H1 (cell line): ENCODE measurements around the gene ART5. TPM values are rescaled to one million over a fixed set of nuclear protein-coding genes. Genes with fewer than 3 reads are reported as not detected.

ENCODE experiments used
- CTCF ChIA-PET: fragments of 300-600 bp; sonication (Branson Sonifier 250); formaldehyde crosslinking; loops from one replicate; lab custom pipeline; 2021; ENCODE audit not compliant: partially characterized antibody; lab: Charles Lee
- POLR2A ChIA-PET: fragments of 300-600 bp; sonication (Branson Sonifier 250); formaldehyde crosslinking; loops from one replicate; lab custom pipeline; 2021; ENCODE audit warnings: inconsistent platforms; ENCODE audit not compliant: partially characterized antibody; lab: Charles Lee
- DNase-seq, 2 experiments: peaks; one replicate each; pipeline versions ENCODE4 v3.0.0 to v3.0.0-alpha.2; 2010 to 2022; ENCODE audit warnings: low spot score in 2 of 2, low read depth in 1 of 2, mixed read lengths in 1 of 2
- FAIRE-seq: peaks from 2 replicates; lab custom pipeline; 2011; peaks lifted over from hg19 to GRCh38; lab: Jason Lieb, UNC
- H2AFZ ChIP-seq: 2 replicates; pipeline ENCODE4 v1.8.1; 2012; ENCODE audit warnings: low read length, inconsistent platforms
- H2AK5ac ChIP-seq: 2 replicates; pipeline ENCODE4 v1.6.1; 2013; ENCODE audit warnings: low read depth, low read length
- H2BK120ac ChIP-seq: replicated peaks from 2 replicates; pipeline ENCODE3; 2013; ENCODE audit warnings: low read depth, low read length, inconsistent platforms
- H2BK12ac ChIP-seq: 2 replicates; pipeline ENCODE4 v1.6.1; 2013; ENCODE audit warnings: low read depth, low read length
- H2BK15ac ChIP-seq: 2 replicates; pipeline ENCODE4 v1.6.1; 2013; ENCODE audit warnings: low read length
- H2BK20ac ChIP-seq: 2 replicates; pipeline ENCODE4 v1.6.1; 2013; ENCODE audit warnings: low read length
- H2BK5ac ChIP-seq: 2 replicates; pipeline ENCODE4 v1.6.1; 2013; ENCODE audit warnings: low read depth, low read length
- H3K14ac ChIP-seq: 2 replicates; pipeline ENCODE4 v1.6.1; 2013; ENCODE audit warnings: inconsistent platforms; ENCODE audit not compliant: insufficient read length
- H3K18ac ChIP-seq: 2 replicates; pipeline ENCODE4 v1.6.1; 2013; ENCODE audit warnings: low read length; ENCODE audit errors: extremely low read depth
- H3K23ac ChIP-seq: 2 replicates; pipeline ENCODE4 v1.6.1; 2013; ENCODE audit warnings: inconsistent platforms; ENCODE audit not compliant: insufficient read length
- H3K23me2 ChIP-seq: 2 replicates; pipeline ENCODE4 v1.6.1; 2013; ENCODE audit warnings: low read depth, low read length
- H3K27ac ChIP-seq: 2 replicates; pipeline ENCODE4 v1.6.1; 2011; ENCODE audit warnings: low read depth, low read length, inconsistent platforms
- H3K27me3 ChIP-seq, 4 experiments: replicated peaks in 1 of 4; 1 replicate in 1 of 4; 2 replicates in 3 of 4; pipeline versions ENCODE4 v1.6.1 to v1.8.1; 2011 to 2013; ENCODE audit warnings: low read length in 3 of 4, mild to moderate bottlenecking in 3 of 4, inconsistent platforms in 2 of 4, mixed read lengths in 2 of 4, moderate library complexity in 1 of 4; ENCODE audit not compliant: control insufficient read depth in 3 of 4, insufficient read depth in 3 of 4; ENCODE audit errors: extremely low read depth in 1 of 4
- H3K36me3 ChIP-seq, 4 experiments: 2 replicates each; pipeline versions ENCODE4 v1.6.1 to v1.8.1; 2011 to 2013; ENCODE audit warnings: mild to moderate bottlenecking in 4 of 4, low read length in 3 of 4, moderate library complexity in 2 of 4, control low read depth in 1 of 4, inconsistent platforms in 1 of 4; ENCODE audit not compliant: insufficient read depth in 4 of 4, control insufficient read depth in 2 of 4
- H3K4ac ChIP-seq: replicated peaks from 2 replicates; pipeline ENCODE3; 2013; ENCODE audit warnings: low read length, low read depth, mixed read lengths, inconsistent platforms; ENCODE audit not compliant: insufficient read length
- H3K4me1 ChIP-seq, 4 experiments: replicated peaks in 1 of 4; 1 replicate in 1 of 4; 2 replicates in 3 of 4; pipeline versions ENCODE4 v1.6.1 to v1.8.1; 2011 to 2013; ENCODE audit warnings: low read length in 3 of 4, inconsistent platforms in 2 of 4, mixed read lengths in 1 of 4; ENCODE audit not compliant: insufficient read depth in 4 of 4, control insufficient read depth in 3 of 4
- H3K4me2 ChIP-seq, 2 experiments: 2 replicates each; pipeline versions ENCODE4 v1.6.1 to v1.8.1; 2011 to 2013; ENCODE audit warnings: low read depth in 2 of 2, low read length in 2 of 2, control low read depth in 1 of 2, inconsistent platforms in 1 of 2, mild to moderate bottlenecking in 1 of 2; ENCODE audit not compliant: insufficient read depth in 1 of 2
- H3K4me3 ChIP-seq, 4 experiments: fragments of 200-600, 300-600 bp in 1 of 4; sonication (generic), shearing (Covaris generic), sonication (Bioruptor Twin) in 1 of 4; 2 replicates each; pipeline versions ENCODE4 v1.5.1 to v1.8.1; 2011 to 2016; ENCODE audit warnings: low read length in 4 of 4, low read depth in 3 of 4, control low read depth in 2 of 4, inconsistent platforms in 2 of 4, mild to moderate bottlenecking in 2 of 4, mixed read lengths in 1 of 4, moderate library complexity in 1 of 4; ENCODE audit not compliant: insufficient read depth in 2 of 4; ENCODE audit errors: extremely low read depth in 1 of 4
- H3K56ac ChIP-seq: replicated peaks from 2 replicates; pipeline ENCODE3; 2013; ENCODE audit warnings: low read depth, mild to moderate bottlenecking, mixed read lengths, low read length, inconsistent platforms; ENCODE audit not compliant: insufficient read length
- H3K79me1 ChIP-seq: 2 replicates; pipeline ENCODE4 v1.6.1; 2013; ENCODE audit warnings: low read depth, low read length, control low read depth
- H3K79me2 ChIP-seq, 2 experiments: 2 replicates each; pipeline versions ENCODE4 v1.6.1 to v1.8.1; 2012 to 2013; ENCODE audit warnings: low read length in 2 of 2, mild to moderate bottlenecking in 2 of 2, inconsistent platforms in 1 of 2; ENCODE audit not compliant: insufficient read depth in 2 of 2, control insufficient read depth in 1 of 2
- H3K9ac ChIP-seq, 4 experiments: replicated peaks in 1 of 4; 1 replicate in 1 of 4; 2 replicates in 3 of 4; pipeline versions ENCODE4 v1.6.1 to v1.8.1; 2011 to 2013; ENCODE audit warnings: low read depth in 3 of 4, low read length in 3 of 4, control low read depth in 2 of 4, mild to moderate bottlenecking in 2 of 4, moderate library complexity in 2 of 4, inconsistent platforms in 1 of 4; ENCODE audit errors: extremely low read depth in 1 of 4
- H3K9me3 ChIP-seq, 2 experiments: 2 replicates each; pipeline versions ENCODE4 v1.6.1 to v1.8.1; 2012 to 2013; ENCODE audit warnings: mild to moderate bottlenecking in 2 of 2, moderate library complexity in 2 of 2, control low read depth in 1 of 2, inconsistent platforms in 1 of 2, low read depth in 1 of 2, low read length in 1 of 2, mixed read lengths in 1 of 2; ENCODE audit not compliant: insufficient read depth in 2 of 2
- H4K20me1 ChIP-seq, 2 experiments: replicated peaks in 1 of 2; 2 replicates each; pipeline versions ENCODE3 to v1.8.1; 2011 to 2013; ENCODE audit warnings: inconsistent platforms in 2 of 2, low read length in 2 of 2, mild to moderate bottlenecking in 1 of 2; ENCODE audit not compliant: insufficient read depth in 2 of 2, control insufficient read depth in 1 of 2
- H4K5ac ChIP-seq: 2 replicates; pipeline ENCODE4 v1.6.1; 2013; ENCODE audit warnings: low read length, low read depth, mixed read lengths, inconsistent platforms; ENCODE audit not compliant: insufficient read length
- H4K8ac ChIP-seq: 2 replicates; pipeline ENCODE4 v1.8.0; 2013; ENCODE audit warnings: mild to moderate bottlenecking, moderate library complexity, low read length, inconsistent platforms; ENCODE audit not compliant: insufficient read depth; ENCODE audit errors: extremely low read depth
- H4K91ac ChIP-seq: replicated peaks from 2 replicates; pipeline ENCODE3; 2013; ENCODE audit warnings: low read length, mixed read lengths, inconsistent platforms; ENCODE audit not compliant: insufficient read length
- ASH2L ChIP-seq: fragments of 200-600, 300-600 bp; sonication (generic); IDR thresholded peaks from one replicate; pipeline ENCODE4 v1.7.1; 2017; ENCODE audit warnings: low read length
- CHD2 ChIP-seq: IDR thresholded peaks from 2 replicates; pipeline ENCODE4 v1.6.1; 2012; ENCODE audit warnings: low read length, improper control_type of control experiment
- HDAC2 ChIP-seq, 2 experiments: fragments of 300-600 bp in 1 of 2; sonication (generic) in 1 of 2; IDR thresholded peaks; 2 replicates each; pipeline ENCODE4 v1.6.1; 2011 to 2012; ENCODE audit warnings: low read depth in 2 of 2, low read length in 2 of 2, mild to moderate bottlenecking in 2 of 2, moderate library complexity in 2 of 2, borderline replicate concordance in 1 of 2, inconsistent platforms in 1 of 2
- KDM5A ChIP-seq: fragments of 200-600 bp; IDR thresholded peaks from 2 replicates; pipeline ENCODE4 v1.7.1; 2012; ENCODE audit warnings: mild to moderate bottlenecking, low read length, inconsistent platforms, mixed read lengths
- PHF8 ChIP-seq: fragments of 200-600 bp; sonication (generic); conservative IDR thresholded peaks from 2 replicates; pipeline ENCODE4 v1.7.1; 2012; ENCODE audit warnings: low read depth, mild to moderate bottlenecking, inconsistent platforms, low read length, moderate library complexity
- RAD21 ChIP-seq, 2 experiments: IDR thresholded peaks in 1 of 2; conservative IDR thresholded peaks in 1 of 2; 2 replicates each; pipeline ENCODE4 v1.6.1; 2011; ENCODE audit warnings: low read depth in 2 of 2, low read length in 2 of 2, improper control_type of control experiment in 1 of 2, inconsistent platforms in 1 of 2, mild to moderate bottlenecking in 1 of 2, moderate library complexity in 1 of 2
- SUZ12 ChIP-seq: fragments of 200-600 bp; sonication (generic); IDR thresholded peaks from 2 replicates; pipeline ENCODE4 v1.6.1; 2012; ENCODE audit warnings: mild to moderate bottlenecking, inconsistent platforms, low read length, moderate library complexity, mixed read lengths
- WGBS, 2 experiments: shearing (Covaris generic) in 1 of 2; methylation state at CpG; one replicate each; pipeline versions ENCODE4 v1.1.6 to v1.1.7; 2013 to 2015; ENCODE audit warnings: low lambda C conversion rate in 2 of 2, mixed read lengths in 2 of 2, inconsistent platforms in 1 of 2, low coverage in 1 of 2, missing lambda C conversion rate in 1 of 2; ENCODE audit not compliant: insufficient replicate concordance in 2 of 2, insufficient coverage in 1 of 2, insufficient read length in 1 of 2; ENCODE audit errors: extremely low coverage in 1 of 2, missing lambda C conversion rate in 1 of 2; 5-methylcytosine and 5-hydroxymethylcytosine counted together
- polyA plus RNA-seq, 7 experiments: library from polyadenylated mRNA; depleted of rRNA in 3 of 7; stranded (reverse) in 5 of 7; unstranded in 2 of 7; fragments of >200 nt in 5 of 7; fragments of 200-250 nt in 2 of 7; gene quantifications; 1 replicate in 5 of 7; 2 replicates in 1 of 7; 4 replicates in 1 of 7; pipeline versions ENCODE4 v1.2.1 to v1.2.3, GENCODE V29; 2011 to 2013; ENCODE audit warnings: missing spikeins in 2 of 7, mixed read lengths in 2 of 7
- total RNA-seq: library from RNA; stranded (reverse); fragmentation: NEBNext Ultra II Directional; extraction: Animal tissue kit (Norgen Biotek cat#: 25700); gene quantifications from 2 replicates; pipeline ENCODE4 v1.2.1, GENCODE V29; 2021
- TF ChIP-seq, protein P1 (sequence below): IDR thresholded peaks from 2 replicates; pipeline ENCODE4 v1.6.1; 2012; ENCODE audit warnings: inconsistent platforms

Gene ART5
- total and polyA plus RNA-seq, 2 of the 8 experiments (the other 6 are each of a cell fraction or from before 2014, with no cell fraction given) = 6.0 to 7.5 TPM

DNA sequence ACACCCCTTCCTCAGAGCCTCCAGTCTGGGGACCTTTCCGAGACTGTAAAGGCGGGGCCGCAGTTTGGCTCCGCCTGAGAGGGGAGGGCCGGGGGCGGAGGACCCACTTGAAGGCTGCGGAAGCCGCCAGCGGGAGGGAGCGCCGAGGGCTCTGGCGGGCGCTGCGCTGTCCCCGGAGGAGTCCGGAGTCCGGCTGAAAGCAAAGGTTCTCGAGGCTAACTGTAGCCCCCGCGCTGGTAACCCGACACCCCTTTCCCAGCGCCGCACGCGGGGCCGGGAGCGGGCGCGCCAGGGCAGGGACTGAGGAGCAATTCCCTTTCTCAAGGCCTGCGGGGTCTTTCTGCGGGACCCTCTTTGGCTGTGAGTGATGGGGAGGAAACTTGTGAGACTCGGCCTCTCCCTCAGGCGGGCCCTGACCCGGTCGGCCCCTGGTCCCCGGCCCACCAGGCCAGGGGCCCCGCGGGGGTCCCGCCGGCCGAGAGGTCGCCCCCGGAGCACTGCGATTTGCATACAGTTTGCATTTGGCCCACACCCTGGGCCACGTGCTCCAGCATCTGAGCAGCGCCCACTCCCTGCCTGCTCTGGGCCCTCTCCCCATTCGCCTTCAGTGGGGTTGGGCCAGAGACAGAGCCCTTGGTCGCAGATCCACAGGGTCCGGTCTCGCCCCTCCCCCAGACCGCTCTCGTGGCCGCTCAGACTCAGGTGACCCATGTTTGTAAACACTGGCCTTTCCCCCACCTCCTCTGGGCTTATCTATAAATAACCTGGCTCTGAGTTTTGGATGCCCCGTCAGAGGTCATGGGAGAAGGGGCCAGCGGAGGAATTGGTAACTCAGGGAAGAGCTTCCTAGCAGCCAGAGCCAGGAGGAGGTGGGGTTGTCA is 519 bp upstream of the ART5 start:
- H3K27ac ChIP-seq = peak overlapping the region; percentile 88
- POLR2A ChIA-PET = interaction anchor here (0.7 to 1.2 kb wide), 6 partner anchors 9 to 262 kb away, joined by 3 to 7 read pairs (median 4); partner anchors contain the start of gene CHRNA10
- no peak for FAIRE-seq
- 0 out of 2 replicates have a peak overlapping the region, but pooled peaks have one; percentile 76 for H2BK12ac ChIP-seq
- peak overlapping the region; percentile 92 for H4K91ac ChIP-seq
- H3K4me2 ChIP-seq = peak overlapping the region; percentile 88 to 98
- peak overlapping the region; percentile 59 to 63 (median 60) for H3K4me3 ChIP-seq
- no peak overlapping the region for H3K23ac ChIP-seq
- DNase-seq = peak; percentile 88 to 95
- H3K14ac ChIP-seq = no peak overlapping the region
- no peaks in the 10 kb centered on the region for H4K20me1 ChIP-seq
- no peak overlapping the region for H3K4ac ChIP-seq
- H2BK20ac ChIP-seq = no peak overlapping the region
- H2BK5ac ChIP-seq = peak overlapping the region; percentile 63
- 0 out of 2 replicates have a peak overlapping the region, but pooled peaks have one; percentile 53 for H2BK15ac ChIP-seq
- no peak overlapping the region for H2AK5ac ChIP-seq
- H3K23me2 ChIP-seq = peaks cover 11% of the 10 kb centered on the region; the same call in 1 of the 2 replicates
- H4K5ac ChIP-seq = peak overlapping the region; percentile 67
- CTCF ChIA-PET = interaction anchor here (1.2 to 1.8 kb wide), 3 partner anchors 10 to 39 kb away, joined by 3 to 8 read pairs (median 6); no protein-coding TSS in a partner anchor
- H3K36me3 ChIP-seq = no peaks in the 10 kb centered on the region
- H3K79me1 ChIP-seq = no peaks in the 10 kb centered on the region
- H2AFZ ChIP-seq = 0 out of 2 replicates have a peak overlapping the region, but pooled peaks have one; percentile 23
- WGBS, 2 experiments = 1% methylated on average over 49 of the region's 55 CpGs; no CpG with 5 or more reads in 1 of the 2 experiments
- H3K18ac ChIP-seq = peak overlapping the region; percentile 88
- peaks cover 0 to 6% (median 0%) of the 10 kb centered on the region in 4 experiments; a peak in 4 of 7 replicates for H3K27me3 ChIP-seq
- H3K9ac ChIP-seq = peak overlapping the region in 3 of 4 experiments; percentile 45 to 66 (median 65); a peak in 6 of 7 replicates
- peaks cover 0 to 10% (median 1%) of the 10 kb centered on the region in 4 experiments; a peak in 4 of 7 replicates for H3K4me1 ChIP-seq
- peaks cover 7% of the 10 kb centered on the region in 2 experiments; a peak in 2 of 4 replicates for H3K9me3 ChIP-seq
- H4K8ac ChIP-seq = peak overlapping the region; percentile 53; the same call in 1 of the 2 replicates
- H2BK120ac ChIP-seq = no peak overlapping the region
- H3K56ac ChIP-seq = peak overlapping the region; percentile 73
- H3K79me2 ChIP-seq = no peaks in the 10 kb centered on the region
- peak in 1 of 2 experiments; percentile 84; a peak in 1 of 4 replicates for TF ChIP-seq HDAC2 (IDR thresholded peaks at IDR 0.05; ENCODE audit: borderline replicate concordance in 1 of 2, low read depth in 2 of 2, low read length in 2 of 2)
- peak; percentile 46 for TF ChIP-seq ASH2L
- peak; percentile 67 for TF ChIP-seq PHF8
- TF ChIP-seq, protein P1, sequence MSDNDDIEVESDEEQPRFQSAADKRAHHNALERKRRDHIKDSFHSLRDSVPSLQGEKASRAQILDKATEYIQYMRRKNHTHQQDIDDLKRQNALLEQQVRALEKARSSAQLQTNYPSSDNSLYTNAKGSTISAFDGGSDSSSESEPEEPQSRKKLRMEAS = peak; percentile 97
- TF ChIP-seq KDM5A = no peak
- 0 out of 2 replicates have a peak, but pooled peaks have one; percentile 27 for TF ChIP-seq SUZ12
- TF ChIP-seq CHD2 = 0 out of 2 replicates have a peak, but pooled peaks have one; percentile 3
- no peak for TF ChIP-seq RAD21 (IDR thresholded peaks at IDR 0.05 in 1 of 2, conservative IDR thresholded peaks at IDR 0.05 in 1 of 2; ENCODE audit: low read depth in 2 of 2, low read length in 2 of 2)
